Mammary epithelial cell (primary cell): ENCODE data around the gene TCFL5.

Experiments used
- CTCF ChIP-seq, 2 donors: IDR thresholded peaks in 1 of 2; conservative IDR thresholded peaks in 1 of 2; 2 replicates each; pipeline ENCODE4 v1.5.1; 2011 to 2012; ENCODE audit warnings: inconsistent platforms in 2 of 2, low read length in 2 of 2, mild to moderate bottlenecking in 2 of 2, control low read depth in 1 of 2, low read depth in 1 of 2; ENCODE audit not compliant: insufficient read depth in 1 of 2; ENCODE audit errors: extremely low read depth in 1 of 2
- EZH2 ChIP-seq: IDR thresholded peaks from 2 replicates; pipeline ENCODE4 v1.6.1; 2012; ENCODE audit warnings: low read length, inconsistent platforms, borderline replicate concordance

GRCh38 chr20:62860924-62861691, 514 bp downstream of the TCFL5 start:
- TF ChIP-seq CTCF (conservative IDR thresholded peaks at IDR 0.05 in 1 of 2, IDR thresholded peaks at IDR 0.05 in 1 of 2; ENCODE audit: extremely low read depth in 1 of 2, insufficient read depth in 1 of 2, low read depth in 1 of 2, low read length in 2 of 2): no peak
- TF ChIP-seq EZH2: no peak
